Thymus (tissue), 11 donors: Measurements from ENCODE around the gene IKZF3. TPM values are rescaled to one million over a fixed set of nuclear protein-coding genes. Genes with fewer than 3 reads are reported as not detected.

Experiments
- DNase-seq, 9 donors: peaks; one replicate each; pipeline ENCODE4 v3.0.0-alpha.2; 2013; ENCODE audit warnings: low spot score in 9 of 9, low read depth in 6 of 9, missing footprints in 1 of 9
- H3K27ac ChIP-seq, 2 donors: one replicate each; pipeline ENCODE4 v1.5.1; 2013; ENCODE audit warnings: control low read depth in 1 of 2, low read depth in 1 of 2, low read length in 1 of 2, mild to moderate bottlenecking in 1 of 2, moderate library complexity in 1 of 2
- H3K27me3 ChIP-seq, 2 donors: one replicate each; pipeline ENCODE4 v1.5.1; 2013; ENCODE audit warnings: low read length in 1 of 2; ENCODE audit not compliant: control insufficient read depth in 2 of 2, insufficient read depth in 1 of 2
- H3K36me3 ChIP-seq, 2 donors: one replicate each; pipeline ENCODE4 v1.5.1; 2013; ENCODE audit warnings: low read length in 1 of 2, mild to moderate bottlenecking in 1 of 2, moderate library complexity in 1 of 2; ENCODE audit not compliant: control insufficient read depth in 2 of 2, insufficient read depth in 2 of 2
- H3K4me1 ChIP-seq, 2 donors: one replicate each; pipeline ENCODE4 v1.5.1; 2013; ENCODE audit warnings: low read length in 2 of 2; ENCODE audit not compliant: control insufficient read depth in 2 of 2, insufficient read depth in 2 of 2
- H3K4me3 ChIP-seq, 2 donors: one replicate each; pipeline ENCODE4 v1.5.1; 2013; ENCODE audit warnings: low read length in 2 of 2, control low read depth in 1 of 2, mild to moderate bottlenecking in 1 of 2
- H3K9me3 ChIP-seq, 2 donors: one replicate each; pipeline ENCODE4 v1.5.1; 2013; ENCODE audit warnings: low read length in 1 of 2, mild to moderate bottlenecking in 1 of 2; ENCODE audit not compliant: control insufficient read depth in 2 of 2, insufficient read depth in 1 of 2
- WGBS: extraction: QIAGEN DNeasy Blood & Tissue Kit; methylation state at CpG from one replicate; pipeline ENCODE4 v1.1.7; 2013; 5-methylcytosine and 5-hydroxymethylcytosine counted together
- polyA plus RNA-seq: library from polyadenylated mRNA; stranded (reverse); fragments of 200-250 nt; gene quantifications from one replicate; pipeline ENCODE4 v1.2.3, GENCODE V29; 2013
- total RNA-seq: library from RNA; stranded (reverse); fragments of 120-200 nt; gene quantifications from one replicate; pipeline ENCODE4 v1.2.4, GENCODE V29; 2013
- donor health status: healthy.

Gene IKZF3
- total and polyA plus RNA-seq, 2 donors, result 23.9 to 31.5 TPM

DNA sequence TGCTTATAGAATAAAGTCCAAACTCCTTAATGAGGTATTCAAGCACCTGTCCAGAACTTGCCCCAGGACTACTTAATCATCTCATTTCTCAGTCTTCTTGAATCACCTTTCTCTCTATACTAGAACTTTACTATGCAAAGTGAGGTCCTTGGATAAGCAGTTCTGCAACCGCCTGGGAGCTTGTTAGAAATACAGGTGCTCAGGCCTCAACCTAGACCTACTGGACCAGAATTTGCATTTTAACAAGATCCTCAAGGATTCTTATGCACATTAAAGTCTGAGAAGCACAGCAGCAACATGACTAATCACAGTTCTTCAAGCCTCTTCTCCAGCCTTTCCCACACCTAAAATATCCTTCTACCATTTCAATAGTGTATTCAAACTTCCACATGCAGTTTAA is 64.7 kb downstream of the IKZF3 start:
- H3K4me3 ChIP-seq, result no peak overlapping the region
- no peak for DNase-seq
- no peaks in the 10 kb centered on the region for H3K9me3 ChIP-seq
- H3K36me3 ChIP-seq, result no peaks in the 10 kb centered on the region
- H3K27me3 ChIP-seq, result no peaks in the 10 kb centered on the region
- peak overlapping the region in 1 of 2 donors; percentile 58 for H3K27ac ChIP-seq
- WGBS, result 94% methylated on average over 1 of the region's 1 CpG
- H3K4me1 ChIP-seq, result peaks cover 25 to 38% of the 10 kb centered on the region in 2 donors

DNA sequence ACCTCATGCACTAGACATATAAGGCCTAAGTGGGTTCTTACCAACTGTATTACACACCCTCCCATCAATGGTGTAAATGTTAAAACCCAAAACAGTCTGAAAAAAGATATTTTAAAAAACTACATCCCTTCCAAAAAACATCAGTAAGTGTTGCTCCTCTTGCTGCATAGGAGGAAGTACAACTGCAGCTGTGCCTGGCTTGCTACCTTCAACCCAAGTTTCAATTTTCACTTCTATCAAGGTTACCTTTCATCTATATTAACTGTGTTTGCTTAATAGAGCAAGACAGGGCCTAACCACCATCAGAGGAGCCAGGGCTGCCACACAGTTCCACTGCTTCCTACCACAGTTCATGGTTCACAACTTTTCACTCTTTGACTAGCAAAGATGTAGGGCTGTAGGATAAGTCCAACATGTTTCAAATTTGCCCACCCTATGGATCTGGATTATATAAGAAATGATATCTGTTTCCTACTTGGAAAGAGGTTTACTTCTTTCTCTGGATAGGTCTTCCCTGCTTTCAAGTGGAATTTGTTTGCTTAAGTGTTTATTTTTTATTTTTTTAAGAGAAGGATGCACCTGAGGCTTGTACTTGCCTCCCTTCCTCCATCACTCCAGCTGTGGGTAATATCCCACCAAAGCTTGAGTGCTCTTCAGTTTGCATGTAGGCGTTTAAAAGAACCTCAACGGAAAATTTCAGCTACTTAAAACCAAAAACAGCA is 69.7 kb downstream of the IKZF3 start:
- DNase-seq, result peak in 3 of 9 donors; percentile 43 to 79 (median 58)
- WGBS, result 11% methylated on average over 2 of the region's 2 CpGs
- Histone ChIP-seq H3K4me3 (no peak overlapping the region), H3K4me1 (peaks cover 30 to 51% of the 10 kb centered on the region in 2 donors), H3K9me3 (no peaks in the 10 kb centered on the region), H3K27me3 (no peaks in the 10 kb centered on the region), H3K36me3 (peaks cover 4 to 21% of the 10 kb centered on the region in 2 donors), H3K27ac (peak overlapping the region; percentile 68 to 95)

DNA sequence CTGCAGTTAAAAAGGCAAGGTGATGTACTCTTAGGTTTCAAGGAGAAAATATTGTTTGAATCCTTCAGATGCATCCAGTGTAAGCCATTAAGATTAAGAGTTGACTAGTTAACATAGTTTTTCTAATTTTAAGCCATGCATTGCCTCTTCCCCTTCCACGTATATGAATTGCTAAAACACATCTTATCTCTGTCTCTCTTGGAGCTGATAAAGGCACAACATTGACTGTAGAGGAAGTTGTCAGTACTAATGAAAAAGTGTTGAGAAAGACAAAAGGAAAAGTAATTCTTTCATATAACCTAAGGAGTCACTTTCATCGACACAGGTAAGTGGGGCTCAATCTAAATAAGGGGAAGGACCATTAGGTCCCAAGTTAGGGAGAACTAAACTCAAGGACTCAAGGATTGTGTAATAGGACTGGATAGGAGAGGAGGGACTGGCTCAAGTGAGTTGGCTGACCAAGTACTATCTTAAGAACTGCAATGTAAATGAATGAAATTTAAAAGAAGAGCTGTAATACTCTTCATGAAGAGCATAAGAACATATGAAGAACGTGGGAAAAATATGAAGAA is 70.7 kb downstream of the IKZF3 start:
- peaks cover 22 to 42% of the 10 kb centered on the region in 2 donors for H3K4me1 ChIP-seq
- no peaks in the 10 kb centered on the region for H3K9me3 ChIP-seq
- H3K4me3 ChIP-seq, result no peak overlapping the region
- H3K36me3 ChIP-seq, result peaks cover 7 to 21% of the 10 kb centered on the region in 2 donors
- DNase-seq, result no peak
- 65% methylated on average over 3 of the region's 3 CpGs for WGBS
- H3K27me3 ChIP-seq, result no peaks in the 10 kb centered on the region
- H3K27ac ChIP-seq, result peak overlapping the region; percentile 64 to 95

DNA sequence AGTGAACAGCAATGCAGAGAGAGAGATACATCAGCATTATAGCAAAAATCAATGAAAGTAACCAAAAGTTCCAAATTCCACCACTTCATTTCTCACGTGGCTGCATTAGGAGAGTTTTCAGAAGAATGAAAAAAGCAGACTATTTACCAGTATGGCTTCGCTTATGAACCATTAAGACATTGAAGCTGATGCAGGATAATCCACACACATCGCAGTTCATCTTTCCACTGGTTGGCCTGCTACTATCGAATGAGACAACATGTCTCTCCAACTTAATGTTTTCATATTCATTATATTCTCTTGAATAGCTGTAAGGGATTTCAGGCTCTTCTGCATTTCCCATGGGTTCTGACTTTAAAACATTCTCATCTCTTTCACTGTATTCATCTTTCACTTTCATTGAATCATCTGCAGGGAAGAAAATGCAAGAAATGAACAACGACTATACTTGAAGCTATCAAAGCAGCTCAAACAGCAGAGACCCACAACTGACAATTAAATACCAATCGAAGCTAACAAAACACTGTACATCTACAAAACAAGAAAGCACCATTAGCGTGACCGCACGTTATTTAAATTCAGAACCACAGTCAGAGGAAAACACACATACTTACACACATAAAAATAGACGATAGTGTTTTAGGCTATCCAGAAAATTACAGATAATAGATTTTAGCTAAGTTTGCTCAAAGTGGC is 71.4 kb downstream of the IKZF3 start:
- Histone ChIP-seq H3K27me3 (no peaks in the 10 kb centered on the region), H3K27ac (peak overlapping the region in 1 of 2 donors; percentile 95), H3K36me3 (peaks cover 11 to 28% of the 10 kb centered on the region in 2 donors), H3K4me1 (peaks cover 22 to 42% of the 10 kb centered on the region in 2 donors), H3K9me3 (no peaks in the 10 kb centered on the region), H3K4me3 (no peak overlapping the region)
- WGBS, result 91% methylated on average over 10 of the region's 10 CpGs
- no peak for DNase-seq

DNA sequence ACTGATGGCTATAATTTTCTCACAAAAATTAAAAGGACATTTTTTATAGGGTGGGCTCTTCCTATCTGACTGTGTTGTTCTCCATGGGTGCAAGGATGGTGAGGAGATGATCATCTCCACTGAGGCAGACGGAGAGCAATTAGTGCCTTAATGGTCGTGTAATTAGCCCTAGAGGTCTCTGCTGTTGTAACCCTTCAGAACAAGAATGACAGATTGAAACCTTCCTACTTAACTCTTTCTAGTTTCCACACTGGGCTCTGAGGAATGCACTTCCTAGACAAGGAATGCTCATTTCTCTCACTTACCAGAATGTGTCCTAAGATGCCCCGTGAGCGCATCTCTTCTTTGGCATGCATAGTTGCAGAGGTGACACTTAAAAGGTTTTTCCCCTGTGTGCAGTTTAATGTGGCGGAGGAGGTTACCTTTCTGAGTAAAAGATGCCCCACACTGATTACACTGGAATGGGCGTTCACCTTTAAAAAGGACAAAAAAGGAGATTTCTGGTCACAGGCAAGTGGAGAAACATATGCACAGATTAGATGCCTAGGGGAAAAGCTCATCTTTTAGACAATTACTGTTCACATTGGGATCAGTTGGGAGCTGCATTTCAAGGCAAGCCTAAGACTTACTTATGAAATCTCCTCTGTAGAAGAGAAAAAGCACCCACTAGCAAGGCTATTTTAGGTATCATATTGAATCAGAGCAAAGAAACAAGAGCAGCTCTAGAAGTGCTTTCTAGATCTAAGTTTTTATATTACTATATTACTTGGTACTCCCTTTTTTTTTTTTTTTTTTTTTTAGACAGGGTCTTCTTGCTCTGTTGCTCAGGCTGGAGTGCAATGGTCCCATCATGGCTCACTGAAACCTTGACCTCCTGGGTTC is 72.8 kb downstream of the IKZF3 start:
- Histone ChIP-seq H3K27ac (peak overlapping the region in 1 of 2 donors; percentile 54), H3K36me3 (peaks cover 11 to 36% of the 10 kb centered on the region in 2 donors), H3K27me3 (no peaks in the 10 kb centered on the region), H3K4me1 (peaks cover 22 to 42% of the 10 kb centered on the region in 2 donors), H3K4me3 (no peak overlapping the region), H3K9me3 (no peaks in the 10 kb centered on the region)
- WGBS, result 77% methylated on average over 6 of the region's 6 CpGs
- peak in 1 of 9 donors; percentile 47 for DNase-seq

DNA sequence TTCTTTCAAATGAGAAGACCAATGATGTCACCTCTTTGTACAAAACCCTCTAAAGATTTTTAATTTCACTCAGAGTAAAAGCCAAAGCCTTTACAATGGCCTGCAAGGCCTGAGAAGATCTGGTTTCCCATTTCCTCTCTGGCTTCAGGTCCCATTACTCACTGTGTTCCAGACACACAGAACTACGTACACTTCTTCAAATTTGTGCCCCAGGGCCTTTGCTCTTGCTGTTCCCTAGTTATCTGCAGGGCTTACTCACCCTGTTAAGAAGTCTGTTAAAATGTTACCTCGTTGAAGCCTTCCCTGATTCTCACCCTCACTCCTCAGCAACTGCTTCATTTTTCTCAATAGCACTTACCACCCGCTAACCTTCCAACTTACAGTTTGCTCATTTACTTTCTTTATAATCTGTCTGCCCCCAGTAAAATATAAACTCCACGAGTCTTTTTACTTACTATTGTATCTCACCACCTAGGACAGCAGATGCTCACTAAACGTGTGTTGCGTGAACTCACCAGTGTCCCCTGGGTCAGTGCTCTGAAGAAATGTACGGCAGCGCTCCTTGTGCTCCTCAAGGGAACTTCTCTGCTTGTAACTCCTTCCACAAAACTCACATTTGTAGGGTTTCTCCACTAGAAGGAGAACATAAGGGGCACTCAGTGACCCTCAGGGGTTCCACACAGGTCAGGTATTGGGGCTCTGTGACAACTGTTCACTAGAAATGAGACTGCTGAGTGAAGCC is 76.2 kb downstream of the IKZF3 start:
- no peaks in the 10 kb centered on the region for H3K9me3 ChIP-seq
- H3K27me3 ChIP-seq, result no peaks in the 10 kb centered on the region
- peaks cover 6 to 18% of the 10 kb centered on the region in 2 donors for H3K4me1 ChIP-seq

DNA sequence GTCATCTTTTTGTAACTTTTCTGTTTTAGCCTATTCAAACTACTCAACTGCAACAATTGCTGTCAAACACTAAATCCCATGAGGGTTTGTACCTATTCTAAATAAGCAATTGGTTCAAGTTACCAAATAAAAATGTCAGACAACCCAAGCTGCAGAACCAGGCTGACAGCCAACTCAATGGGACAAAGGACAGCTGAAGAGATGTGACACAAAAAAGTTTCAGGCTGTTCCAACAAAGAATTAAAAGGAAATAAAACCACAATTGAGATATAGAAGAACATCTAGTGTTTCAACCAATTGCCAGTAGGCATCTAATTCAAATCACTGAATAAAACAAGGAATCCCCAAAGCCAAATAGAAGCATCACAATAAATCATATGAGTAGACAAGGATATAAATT is 77.1 kb downstream of the IKZF3 start:
- Histone ChIP-seq H3K27me3 (no peaks in the 10 kb centered on the region), H3K9me3 (no peaks in the 10 kb centered on the region), H3K36me3 (peaks cover 14 to 42% of the 10 kb centered on the region in 2 donors), H3K4me1 (peaks cover 6 to 15% of the 10 kb centered on the region in 2 donors), H3K4me3 (no peak overlapping the region), H3K27ac (no peak overlapping the region)
- DNase-seq, result no peak

More for the DNA sequence above, 76.2 kb downstream of the IKZF3 start:
- DNase-seq, result no peak
- Histone ChIP-seq H3K27ac (no peak overlapping the region), H3K36me3 (peaks cover 14 to 46% of the 10 kb centered on the region in 2 donors), H3K4me3 (no peak overlapping the region)
- 95% methylated on average over 8 of the region's 8 CpGs for WGBS

DNA sequence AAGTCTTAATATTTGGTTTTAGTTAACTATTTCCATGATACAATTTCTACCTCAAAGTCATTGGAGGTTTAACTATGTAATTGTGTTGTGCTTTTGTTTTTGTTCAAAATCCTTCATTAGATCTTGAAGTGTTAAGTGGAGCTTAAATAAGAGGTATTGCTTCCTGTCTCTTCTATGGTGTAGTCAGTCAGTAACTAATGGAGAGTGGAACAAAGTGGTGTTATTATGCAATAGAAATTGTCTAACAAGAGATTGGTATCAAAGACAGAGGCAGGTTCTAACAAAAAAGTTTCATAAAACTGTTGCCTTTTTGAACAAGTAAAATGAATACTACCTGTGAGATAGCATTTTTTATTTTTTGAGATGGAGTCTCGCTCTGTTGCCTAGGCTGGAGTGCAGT is 81.1 kb downstream of the IKZF3 start:
- Histone ChIP-seq H3K4me1 (peaks cover 16 to 41% of the 10 kb centered on the region in 2 donors), H3K36me3 (peaks cover 5 to 29% of the 10 kb centered on the region in 2 donors), H3K9me3 (no peaks in the 10 kb centered on the region), H3K4me3 (no peak overlapping the region), H3K27me3 (no peaks in the 10 kb centered on the region), H3K27ac (no peak overlapping the region)
- DNase-seq, result no peak
- 97% methylated on average over 1 of the region's 1 CpG for WGBS
